Thyroid gland (tissue), 4 donors: ENCODE results near the gene MIF4GD.

Experiments used
- CTCF ChIP-seq, 6 experiments: fragments of 200-600 bp in 3 of 6; fragments of 450-650 bp in 3 of 6; sonication (generic) in 3 of 6; IDR thresholded peaks; one replicate each; pipeline ENCODE4 v1.5.1; 2016 to 2019; ENCODE audit warnings: antibody characterized with exemption in 6 of 6, mild to moderate bottlenecking in 2 of 6, inconsistent platforms in 1 of 6, moderate library complexity in 1 of 6
- POLR2A ChIP-seq, 2 donors: fragments of 450-650 bp; IDR thresholded peaks; one replicate each; pipeline ENCODE4 v1.6.1; 2017; ENCODE audit warnings: antibody characterized with exemption in 2 of 2, mild to moderate bottlenecking in 2 of 2, moderate library complexity in 1 of 2

- TF ChIP-seq CTCF (IDR thresholded peaks at IDR 0.05) (no peak), POLR2A (IDR thresholded peaks at IDR 0.05) (no peak)
Measured at GRCh38 chr17:75285123-75285522, 14.1 kb upstream of the MIF4GD start.
